NOMO-1 (cell line): ENCODE data around the gene OR2A7.
"Not testable (repeated sequence)": the region's sequence is repeated elsewhere in the genome, so short reads cannot be mapped to it uniquely, and the experiment has no call there.

ENCODE experiments used
- DNase-seq, 2 experiments: peaks; one replicate each; lab custom pipeline; 2025; ENCODE audit not compliant: unreplicated experiment in 2 of 2; lab: John Stamatoyannopoulos, UW

Gene OR2A7, protein sequence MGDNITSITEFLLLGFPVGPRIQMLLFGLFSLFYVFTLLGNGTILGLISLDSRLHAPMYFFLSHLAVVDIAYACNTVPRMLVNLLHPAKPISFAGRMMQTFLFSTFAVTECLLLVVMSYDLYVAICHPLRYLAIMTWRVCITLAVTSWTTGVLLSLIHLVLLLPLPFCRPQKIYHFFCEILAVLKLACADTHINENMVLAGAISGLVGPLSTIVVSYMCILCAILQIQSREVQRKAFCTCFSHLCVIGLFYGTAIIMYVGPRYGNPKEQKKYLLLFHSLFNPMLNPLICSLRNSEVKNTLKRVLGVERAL

DNA sequence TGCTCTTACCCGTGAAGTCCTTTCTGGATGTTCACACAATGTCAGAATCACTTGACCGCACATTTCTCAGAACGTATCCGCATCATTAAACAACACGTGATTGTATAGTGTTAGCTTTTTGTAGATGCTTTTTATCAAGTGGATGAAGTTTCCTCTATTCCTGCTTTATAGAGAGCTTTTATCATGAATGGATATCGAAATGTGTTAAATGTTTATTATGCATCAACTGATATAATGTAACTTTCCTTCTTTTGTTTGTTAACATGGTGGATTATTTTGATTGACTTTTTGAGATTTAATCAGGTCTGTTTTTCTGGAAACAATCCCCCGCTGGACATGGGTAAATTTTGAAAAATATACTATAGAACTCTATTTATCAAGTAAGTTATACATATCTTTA is at the start of gene OR2A7:
OR2A7 (minus strand) TSS at position 101 of the 400 bp plus-strand sequence. CDS start 5,164 bp downstream, outside the sequence.
- not testable (repeated sequence) for DNase-seq

DNA sequence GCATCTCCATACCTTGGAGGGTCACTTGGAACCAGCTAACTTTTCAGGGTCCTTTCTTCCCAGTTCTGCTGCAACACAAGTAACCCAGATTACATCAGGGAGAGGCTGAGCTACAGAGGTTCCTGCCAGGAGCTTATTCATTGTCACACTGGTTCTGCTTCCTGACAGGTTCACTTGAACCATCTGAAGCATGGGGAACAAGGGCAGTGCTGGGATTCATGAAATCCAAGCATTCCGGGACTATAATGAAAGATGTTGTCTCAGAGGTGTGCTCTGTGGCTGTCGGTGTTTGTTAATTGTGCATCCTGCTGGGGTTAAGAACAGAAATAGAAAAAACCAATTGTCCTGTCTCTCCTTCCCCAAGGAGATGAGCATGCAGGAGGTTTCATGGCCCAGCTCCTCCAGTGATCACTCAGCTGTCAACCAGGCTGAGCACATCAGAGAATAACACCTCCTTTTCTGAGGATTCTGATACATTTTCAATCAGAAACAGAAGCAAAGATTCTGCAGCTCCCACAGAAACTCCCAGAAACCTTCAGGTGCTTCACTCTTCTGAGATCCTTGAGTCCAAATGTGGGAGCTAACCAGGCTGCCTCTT is 47.4 kb upstream of the OR2A7 start, which contains the start of gene OR2A1:
OR2A1 (plus strand) TSS at position 548 of the 598 bp plus-strand sequence. CDS start 5,706 bp downstream, outside the sequence.
- DNase-seq = not testable (repeated sequence)

DNA sequence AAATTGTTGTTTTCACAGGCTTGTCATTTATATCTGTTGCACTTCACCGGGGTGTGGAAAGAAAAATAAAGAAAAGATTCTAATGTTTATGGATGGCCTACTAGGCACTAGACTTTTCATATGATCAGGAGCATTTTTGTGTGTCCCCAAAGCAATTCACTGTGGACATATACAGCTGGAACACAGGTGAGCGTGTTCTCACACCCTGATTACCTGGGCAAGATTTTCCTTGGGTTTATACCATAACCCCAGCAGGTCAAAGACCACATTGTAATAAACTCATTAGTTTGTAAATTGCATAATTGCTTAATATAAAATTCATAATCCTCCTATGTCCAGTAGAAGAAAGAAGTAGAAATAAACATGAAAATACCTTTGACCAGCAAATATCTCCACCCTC is 46.6 kb upstream of the OR2A7 start:
- DNase-seq = not testable (repeated sequence)

DNA sequence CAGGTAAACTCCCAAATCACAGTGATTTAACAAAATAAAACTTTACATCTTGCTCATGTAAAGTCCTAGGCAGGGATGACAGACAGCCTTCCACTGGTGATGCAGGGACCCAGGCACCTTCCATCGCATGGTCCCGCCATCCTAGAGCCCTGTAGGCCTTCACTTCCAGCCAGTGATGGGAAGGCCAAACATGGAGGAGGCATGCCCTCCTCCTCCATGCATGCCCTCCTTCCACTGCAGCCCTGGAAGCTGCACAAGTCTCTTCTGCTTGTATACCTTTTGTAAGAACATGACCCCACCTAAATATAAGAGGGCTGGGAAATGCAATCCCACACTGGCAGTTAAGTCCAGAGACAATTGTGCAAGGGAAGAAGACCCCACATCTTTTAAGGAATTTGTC is 45.1 kb upstream of the OR2A7 start:
- DNase-seq = not testable (repeated sequence)

DNA sequence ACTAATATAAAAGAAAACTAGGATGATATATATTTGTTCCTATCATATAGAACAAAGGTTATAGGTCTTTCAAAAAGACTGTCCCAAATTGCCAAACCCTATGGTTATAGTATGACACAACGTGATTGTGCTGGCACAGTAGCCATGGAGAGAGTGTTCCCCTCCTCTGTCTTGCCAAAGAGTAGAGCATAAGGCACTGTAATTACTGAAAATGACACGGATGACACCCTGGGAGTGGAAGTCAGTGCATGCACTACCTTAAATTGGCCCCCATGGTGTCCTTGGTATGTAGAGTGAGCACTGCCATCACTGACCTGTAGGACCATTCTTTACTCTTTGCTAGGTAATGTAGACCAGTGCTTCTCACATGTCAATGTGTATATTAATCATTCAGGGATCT is 40.6 kb upstream of the OR2A7 start:
- DNase-seq = not testable (repeated sequence)

DNA sequence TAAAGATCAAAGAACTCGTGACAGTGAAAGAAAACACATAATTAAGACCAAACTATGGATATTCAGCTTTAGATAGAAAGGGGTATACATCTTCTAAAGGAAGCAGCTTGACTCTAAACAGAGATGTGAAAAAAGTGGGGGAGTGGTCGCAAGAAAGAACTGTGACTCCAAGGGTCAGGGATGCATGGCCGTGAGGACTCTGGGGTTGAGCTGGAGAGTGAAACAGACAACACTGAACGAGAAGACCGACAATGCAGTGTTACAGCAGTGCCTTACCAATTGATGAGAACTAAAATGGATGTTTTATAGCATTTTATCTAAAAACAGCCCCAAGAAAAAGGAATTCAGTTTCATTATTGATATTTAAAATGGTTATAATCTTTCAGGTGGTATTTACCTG is 39.0 kb upstream of the OR2A7 start:
- DNase-seq = not testable (repeated sequence)

DNA sequence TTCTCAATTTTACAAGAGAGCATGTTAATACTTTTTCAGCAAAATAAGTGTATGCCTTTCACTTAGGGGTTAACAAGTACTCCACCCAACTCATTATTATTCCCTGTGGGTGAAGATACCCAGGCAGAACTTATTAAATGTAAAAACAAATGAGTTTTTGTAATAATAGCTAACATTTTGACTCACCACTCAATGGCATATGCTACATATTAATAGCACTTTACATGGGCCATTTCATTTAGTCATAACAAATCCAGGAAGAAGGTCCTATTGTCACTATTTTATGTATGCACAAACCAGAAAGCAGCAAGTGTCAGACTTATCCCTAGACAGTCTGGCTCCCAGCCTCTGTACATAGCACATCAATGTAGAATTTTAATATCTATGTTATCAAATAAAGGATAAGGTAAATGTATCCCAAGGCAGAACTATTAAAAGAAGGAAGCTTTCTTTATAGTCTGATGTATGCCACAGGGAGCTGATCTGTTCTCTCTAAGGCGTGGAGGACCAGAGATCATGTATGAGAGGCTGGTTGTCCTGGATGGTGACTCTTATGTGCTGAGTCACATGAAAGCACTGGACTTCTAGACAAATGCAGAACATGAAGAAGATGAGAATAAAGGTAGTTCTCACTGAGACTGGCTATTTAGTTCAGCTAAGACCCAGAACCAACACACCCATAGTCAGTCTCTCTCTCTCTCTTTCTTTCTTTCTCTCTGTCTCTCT is 38.1 kb upstream of the OR2A7 start:
- DNase-seq = not testable (repeated sequence)

DNA sequence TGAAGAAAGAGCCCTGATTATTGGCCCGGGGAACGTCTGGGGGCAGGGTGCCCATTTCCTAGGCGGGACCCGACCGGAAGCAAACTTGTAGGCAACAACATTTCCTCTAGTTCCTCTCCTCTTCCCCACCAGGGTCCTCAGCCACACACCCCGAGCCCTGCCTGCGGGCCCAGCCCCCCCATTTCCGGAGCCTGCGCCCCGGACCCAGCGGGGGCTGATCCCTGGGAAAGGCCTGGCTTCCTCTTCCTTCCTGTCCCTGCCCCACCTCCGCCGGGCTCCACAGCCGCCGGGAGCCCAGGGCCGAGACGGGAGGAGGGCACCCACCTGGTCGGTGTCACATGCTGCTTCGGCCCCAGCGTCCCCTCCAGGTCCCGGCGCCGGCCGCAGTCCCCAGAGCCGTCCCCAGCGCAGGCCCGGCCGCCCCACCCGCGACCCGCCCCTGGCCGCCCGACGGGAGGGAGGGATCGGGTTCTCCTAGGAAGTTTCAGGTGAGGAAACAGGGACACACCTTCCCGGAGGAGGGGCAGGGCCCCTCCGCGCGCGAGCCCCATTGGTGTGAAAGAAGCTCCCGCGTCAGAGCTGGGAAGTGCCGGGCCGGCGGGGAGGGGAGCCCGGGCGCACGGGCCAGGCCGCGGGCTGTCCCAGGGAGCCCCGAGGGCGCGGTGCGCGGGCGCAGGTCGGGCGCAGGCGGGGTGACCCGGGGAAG is 29.4 kb upstream of the OR2A7 start:
- DNase-seq = not testable (repeated sequence)

DNA sequence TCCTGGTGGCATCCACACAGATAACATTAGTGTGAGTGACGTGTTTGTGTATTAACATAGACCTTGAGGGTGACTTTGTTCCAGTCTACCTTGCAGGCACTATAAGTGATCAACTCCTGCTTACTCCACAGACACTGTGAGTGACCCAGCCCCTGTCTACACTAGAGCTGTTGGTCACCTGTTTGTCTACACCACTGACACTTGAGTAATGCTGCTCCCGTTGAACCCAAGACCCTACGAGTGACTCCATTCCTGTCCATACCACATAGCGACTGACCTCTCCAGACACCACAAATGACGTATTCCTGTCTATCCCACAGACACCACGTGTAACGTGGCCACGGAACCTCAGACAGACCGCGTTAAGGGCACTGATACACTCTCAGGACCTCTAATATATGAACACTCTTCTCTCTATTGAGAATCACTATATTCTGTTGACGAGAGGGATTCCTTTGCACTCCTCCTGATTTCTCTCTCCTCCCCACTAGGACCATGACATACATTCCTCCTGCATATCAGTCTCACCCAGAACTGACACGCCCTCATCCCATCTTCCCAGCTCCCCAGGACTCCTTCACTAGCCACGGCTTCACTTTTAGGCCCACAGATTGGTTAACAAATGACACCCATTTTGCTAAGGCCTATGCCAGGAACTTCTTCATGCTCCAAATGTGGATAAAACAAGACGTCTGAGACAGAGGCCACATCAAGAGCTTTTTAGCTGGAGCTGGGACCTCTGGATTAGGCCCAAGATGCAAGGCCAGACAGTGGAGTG is 28.0 kb upstream of the OR2A7 start:
- DNase-seq = not testable (repeated sequence)

DNA sequence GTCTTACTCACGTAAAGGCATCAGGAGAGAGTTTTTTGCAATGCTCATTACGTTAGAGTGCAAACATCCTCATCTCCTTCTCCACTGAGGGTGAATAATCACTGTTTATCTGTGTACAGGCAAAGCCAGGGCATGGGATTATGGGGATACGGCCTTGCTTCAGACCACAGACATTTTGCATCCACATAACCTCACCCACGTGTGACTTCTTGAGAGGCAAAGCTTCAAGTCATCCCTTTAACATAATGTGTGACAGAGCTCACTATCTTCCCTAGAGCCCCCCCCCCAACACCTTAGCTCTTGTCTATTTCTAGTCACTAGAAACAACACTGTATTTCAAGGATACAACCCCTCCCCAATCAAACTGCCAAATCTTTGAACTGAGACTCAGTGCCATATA is 27.0 kb upstream of the OR2A7 start:
- not testable (repeated sequence) for DNase-seq

DNA sequence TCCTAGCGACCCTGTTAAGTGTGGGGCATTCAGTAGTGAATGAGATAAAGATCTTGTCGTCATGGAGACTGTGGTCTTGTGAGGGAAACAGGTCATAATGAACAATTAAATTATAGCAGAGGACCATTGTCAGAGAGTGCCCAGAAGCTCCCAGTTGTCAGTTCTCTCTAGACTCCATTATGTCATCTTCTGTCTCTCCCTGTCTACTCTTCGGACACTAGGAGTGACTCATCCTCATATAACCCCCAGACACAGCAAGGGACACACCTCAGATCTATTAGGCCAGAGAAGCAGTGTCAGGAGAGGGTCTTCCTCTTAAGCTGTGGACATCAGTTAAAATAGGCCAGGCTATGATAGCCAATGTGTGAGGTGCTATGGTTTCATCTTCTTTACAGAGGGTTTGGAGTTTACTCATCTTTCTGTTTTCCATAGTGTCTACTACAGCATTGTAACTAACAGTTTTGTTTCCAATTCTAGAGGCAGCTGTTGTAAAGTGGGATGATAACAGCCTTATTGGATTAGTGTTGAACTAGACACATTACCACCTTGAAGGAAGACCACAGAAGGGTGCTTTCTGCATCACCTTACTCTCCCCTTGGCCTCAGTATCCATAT is 22.7 kb upstream of the OR2A7 start:
- DNase-seq = not testable (repeated sequence)

DNA sequence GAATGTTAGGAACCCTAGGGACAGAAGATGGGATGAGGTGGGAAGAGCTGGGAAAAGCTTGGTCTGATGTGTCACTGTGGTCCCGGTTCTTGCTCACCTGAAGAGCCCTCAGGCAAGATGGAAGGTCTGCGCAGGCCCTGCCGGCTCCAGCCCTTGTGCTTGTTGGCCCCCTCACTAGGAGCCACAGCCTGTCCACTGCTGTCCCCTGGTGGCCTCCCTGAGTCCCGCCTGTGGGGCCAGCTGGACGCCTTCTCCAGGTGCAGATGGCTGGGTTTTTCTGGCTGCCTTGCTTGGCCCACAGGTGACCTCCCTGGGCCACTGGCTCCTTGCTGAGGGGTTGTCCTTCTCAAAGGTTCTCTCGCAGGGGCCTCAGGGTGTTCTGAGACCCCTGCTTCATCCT is 19.1 kb upstream of the OR2A7 start:
- DNase-seq = not testable (repeated sequence)

DNA sequence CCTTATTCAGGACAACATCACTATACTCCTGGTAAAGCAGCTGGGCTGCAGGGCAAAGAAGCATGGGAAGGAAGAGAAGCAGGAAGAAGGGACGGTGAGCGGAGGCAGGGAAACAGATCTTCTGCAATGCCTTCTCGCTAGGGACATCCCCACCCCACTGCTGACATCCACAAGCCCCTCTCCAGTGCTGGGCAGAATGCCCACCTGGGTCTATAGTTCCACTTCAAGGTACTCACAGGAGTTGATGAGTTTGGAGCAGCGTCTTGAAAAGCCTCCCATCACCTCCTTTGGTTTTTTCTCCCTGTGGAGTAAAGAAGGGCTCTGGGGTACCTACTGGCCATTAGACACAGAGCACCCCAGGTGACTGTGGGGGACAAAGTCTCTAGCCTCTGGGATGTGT is 17.9 kb upstream of the OR2A7 start:
- not testable (repeated sequence) for DNase-seq

DNA sequence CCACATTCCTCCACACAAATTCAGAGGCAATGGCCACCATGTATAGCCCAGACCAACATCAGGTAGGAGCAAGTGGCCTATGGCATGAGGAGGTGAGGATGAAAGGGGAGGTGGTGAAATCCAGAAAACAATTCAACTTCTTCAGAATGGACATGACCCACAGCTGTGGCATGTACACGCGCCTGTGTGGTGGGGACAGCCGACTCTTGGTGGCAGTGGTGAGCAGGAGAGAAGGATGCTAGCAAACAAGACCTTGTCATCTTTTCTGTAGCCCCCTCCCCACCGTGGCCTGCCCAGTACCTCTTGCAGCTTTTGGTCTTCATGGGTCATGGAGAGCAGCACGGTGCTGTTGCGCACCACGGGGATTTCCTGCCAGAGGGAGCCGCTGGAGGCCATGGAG is 17.4 kb upstream of the OR2A7 start:
- not testable (repeated sequence) for DNase-seq

DNA sequence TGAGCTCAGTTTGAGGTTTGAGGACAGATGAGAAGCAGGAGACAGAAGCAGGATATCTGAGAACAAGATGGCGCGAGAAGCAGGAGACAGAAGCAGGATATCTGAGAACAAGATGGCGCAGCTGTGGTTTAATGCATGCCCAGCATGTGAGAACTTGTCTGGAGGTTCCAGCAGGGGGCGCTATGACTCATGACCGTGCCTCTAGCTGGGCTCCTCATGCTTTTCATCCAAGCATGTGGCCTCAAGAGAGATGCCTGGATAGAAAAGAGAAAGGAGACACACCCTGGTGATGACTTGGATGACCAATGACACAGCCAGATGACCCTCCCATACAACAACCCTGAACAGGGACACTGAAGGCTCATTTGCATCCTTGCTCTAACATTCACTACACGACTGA is 15.4 kb upstream of the OR2A7 start:
- not testable (repeated sequence) for DNase-seq

DNA sequence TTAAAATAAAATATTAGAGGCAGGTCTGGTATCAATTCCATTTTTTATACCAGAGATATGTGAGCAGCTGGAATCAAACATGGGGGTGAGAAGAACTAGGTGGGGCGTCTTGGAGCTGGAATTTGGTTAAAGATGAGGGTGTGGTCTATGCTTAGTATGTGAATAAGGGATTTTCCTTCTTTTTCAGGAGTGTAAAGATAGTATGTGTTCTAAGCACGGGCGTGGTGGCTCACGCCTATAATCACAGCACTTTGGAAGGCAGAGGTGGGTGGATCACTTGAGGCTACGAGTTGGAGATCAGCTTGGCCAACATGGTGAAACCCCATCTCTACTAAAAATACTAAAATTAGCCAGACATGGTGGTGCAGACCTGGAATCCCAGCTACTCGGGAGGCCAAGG is 10.7 kb upstream of the OR2A7 start:
- DNase-seq = not testable (repeated sequence)

DNA sequence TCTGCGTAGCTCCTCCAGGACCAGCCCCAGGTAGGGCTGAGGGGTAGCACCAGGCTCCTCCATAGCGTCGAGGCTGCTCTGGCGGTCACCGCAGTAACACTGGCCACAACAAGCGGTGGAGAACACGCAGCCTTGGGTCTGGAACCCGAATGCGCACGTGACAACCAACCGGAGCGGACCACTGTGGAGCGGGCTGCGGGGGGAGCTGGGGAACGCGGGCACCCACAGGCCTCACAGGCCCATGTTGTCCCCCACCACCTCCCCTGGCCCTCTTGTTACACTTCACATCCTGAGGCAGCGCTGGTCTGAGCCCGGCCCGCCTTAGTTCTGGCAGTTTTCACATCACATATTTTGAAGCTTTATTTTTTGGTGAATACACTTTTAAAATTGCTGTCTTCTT is 4.6 kb upstream of the OR2A7 start, which contains the start of gene CTAGE8:
CTAGE8 (minus strand) TSS at position 101 of the 400 bp plus-strand sequence; CDS start at position 63, 38 bp downstream.
- not testable (repeated sequence) for DNase-seq

DNA sequence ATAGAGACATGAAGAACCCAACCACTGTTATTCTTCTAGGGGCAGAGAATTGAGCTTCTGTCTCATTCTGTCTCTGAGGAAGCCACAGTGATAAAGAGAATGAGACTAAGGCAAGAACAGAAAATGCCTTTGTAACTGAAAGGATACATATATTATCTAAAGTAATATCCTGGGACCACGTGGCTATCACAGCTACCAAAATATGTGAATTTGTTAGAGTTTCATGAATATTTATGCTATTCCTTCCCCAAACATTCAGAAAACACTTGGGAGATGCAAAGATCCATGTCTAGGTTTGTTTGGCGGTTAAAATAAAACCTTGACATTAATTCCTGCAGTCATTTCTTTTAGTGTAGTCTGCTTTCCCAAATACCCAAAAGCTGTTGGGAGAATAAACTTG is 2.5 kb downstream of the OR2A7 start:
- DNase-seq = not testable (repeated sequence)

DNA sequence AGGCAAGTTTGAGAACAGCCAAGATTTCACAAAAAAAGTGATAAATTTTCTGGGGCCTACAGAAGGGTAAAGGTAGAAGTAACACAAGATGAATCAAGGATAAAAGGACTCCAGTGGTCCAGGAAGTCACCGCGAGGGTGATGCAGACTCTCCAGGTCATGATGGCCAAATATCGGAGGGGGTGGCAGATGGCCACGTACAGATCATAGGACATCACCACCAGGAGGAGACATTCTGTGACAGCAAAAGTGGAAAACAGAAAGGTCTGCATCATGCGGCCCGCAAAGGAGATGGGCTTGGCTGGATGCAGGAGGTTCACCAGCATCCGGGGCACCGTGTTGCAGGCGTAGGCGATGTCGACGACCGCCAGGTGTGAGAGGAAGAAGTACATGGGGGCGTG is 5.5 kb downstream of the OR2A7 start:
- DNase-seq = not testable (repeated sequence)

DNA sequence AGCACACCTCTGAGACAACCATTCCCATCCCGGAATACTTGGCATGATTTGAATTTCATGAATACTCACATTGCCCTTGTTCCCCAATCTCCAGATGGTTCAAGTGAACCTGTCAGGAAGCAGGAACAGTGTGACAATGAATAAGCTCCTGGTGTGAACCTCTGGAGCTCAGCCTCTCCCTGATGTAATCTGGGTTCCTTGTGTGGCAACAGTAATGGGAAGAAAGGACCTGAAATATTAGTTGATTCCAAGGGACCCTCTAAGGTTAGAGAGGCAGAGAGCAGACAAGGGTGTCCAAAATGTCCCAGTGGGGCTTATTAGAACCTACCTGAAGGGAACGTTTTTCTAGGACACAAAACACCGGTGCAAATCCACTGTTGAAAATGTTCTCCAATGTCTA is 8.5 kb downstream of the OR2A7 start:
- no peak for DNase-seq
